ENCODE measurements around the gene TBL1XR1.

The TBL1XR1 gene

GRCh38 chr3:177084616-177085015 lies 112.7 kb downstream of the TBL1XR1 start:
- ChIA-PET CTCF (no interaction called here), POLR2A (ENCODE audit: low non-redundant PET) (no interaction called here)
- TF ChIP-seq CTCF (conservative IDR thresholded peaks at IDR 0.05; ENCODE audit: low read depth), result no peak
- H3K27ac ChIP-seq, result no peak overlapping the region
- no peak for DNase-seq (ENCODE audit: low spot score)

GRCh38 chr3:177080122-177080521 lies 117.2 kb downstream of the TBL1XR1 start:
- ChIA-PET CTCF (no interaction called here), POLR2A (ENCODE audit: low non-redundant PET) (interaction anchor here (0.6 kb wide), 1 partner anchor 116 kb away, joined by 5 read pairs; no protein-coding TSS in a partner anchor)
- no peak for TF ChIP-seq CTCF (conservative IDR thresholded peaks at IDR 0.05; ENCODE audit: low read depth)
- no peak overlapping the region for H3K27ac ChIP-seq
- DNase-seq (ENCODE audit: low spot score), result no peak

GRCh38 chr3:177079684-177080083 lies 117.6 kb downstream of the TBL1XR1 start:
- no peak for TF ChIP-seq CTCF (conservative IDR thresholded peaks at IDR 0.05; ENCODE audit: low read depth)
- no peak for DNase-seq (ENCODE audit: low spot score)
- H3K27ac ChIP-seq, result no peak overlapping the region
- CTCF ChIA-PET, result no interaction called here
- POLR2A ChIA-PET (ENCODE audit: low non-redundant PET), result interaction anchor here (0.6 kb wide), 1 partner anchor 117 kb away, joined by 5 read pairs; no protein-coding TSS in a partner anchor

DNA sequence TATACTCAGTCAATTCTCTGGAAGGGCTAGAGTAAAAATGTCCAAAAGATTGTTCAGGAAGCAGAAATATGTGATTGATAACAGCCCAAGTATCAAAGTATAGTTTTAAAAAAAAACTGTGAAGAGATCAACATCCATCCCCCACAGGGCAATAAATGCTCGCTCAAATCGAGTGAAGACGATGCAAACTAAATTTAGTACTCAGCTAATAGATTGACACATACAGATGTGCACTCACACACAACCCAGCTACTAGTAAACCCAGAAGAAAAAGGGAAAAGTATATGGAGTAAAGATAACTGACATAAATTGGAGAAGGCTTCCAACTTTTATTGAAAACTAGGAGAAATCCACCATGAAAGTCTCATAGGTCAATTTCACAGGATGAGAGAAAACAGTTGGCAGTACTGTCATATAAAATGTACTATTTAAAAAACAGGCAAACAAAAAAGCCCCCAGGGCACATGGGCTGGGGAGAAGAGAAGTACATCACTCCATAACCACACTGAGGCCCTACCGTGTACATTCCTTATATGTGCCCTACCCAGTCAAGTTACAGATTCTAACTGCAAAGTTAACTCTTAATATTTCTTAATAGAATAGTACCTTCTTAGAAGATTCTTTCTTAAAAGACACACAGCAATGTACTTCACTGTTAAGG lies 125.7 kb downstream of the TBL1XR1 start:
- POLR2A ChIA-PET (ENCODE audit: low non-redundant PET), result no interaction called here
- TF ChIP-seq CTCF (conservative IDR thresholded peaks at IDR 0.05; ENCODE audit: low read depth), result no peak
- DNase-seq (ENCODE audit: low spot score), result peak; percentile 21
- H3K27ac ChIP-seq, result no peak overlapping the region
- CTCF ChIA-PET, result interaction anchor here (0.6 kb wide), 1 partner anchor 87 kb away, joined by 4 read pairs; no protein-coding TSS in a partner anchor

DNA sequence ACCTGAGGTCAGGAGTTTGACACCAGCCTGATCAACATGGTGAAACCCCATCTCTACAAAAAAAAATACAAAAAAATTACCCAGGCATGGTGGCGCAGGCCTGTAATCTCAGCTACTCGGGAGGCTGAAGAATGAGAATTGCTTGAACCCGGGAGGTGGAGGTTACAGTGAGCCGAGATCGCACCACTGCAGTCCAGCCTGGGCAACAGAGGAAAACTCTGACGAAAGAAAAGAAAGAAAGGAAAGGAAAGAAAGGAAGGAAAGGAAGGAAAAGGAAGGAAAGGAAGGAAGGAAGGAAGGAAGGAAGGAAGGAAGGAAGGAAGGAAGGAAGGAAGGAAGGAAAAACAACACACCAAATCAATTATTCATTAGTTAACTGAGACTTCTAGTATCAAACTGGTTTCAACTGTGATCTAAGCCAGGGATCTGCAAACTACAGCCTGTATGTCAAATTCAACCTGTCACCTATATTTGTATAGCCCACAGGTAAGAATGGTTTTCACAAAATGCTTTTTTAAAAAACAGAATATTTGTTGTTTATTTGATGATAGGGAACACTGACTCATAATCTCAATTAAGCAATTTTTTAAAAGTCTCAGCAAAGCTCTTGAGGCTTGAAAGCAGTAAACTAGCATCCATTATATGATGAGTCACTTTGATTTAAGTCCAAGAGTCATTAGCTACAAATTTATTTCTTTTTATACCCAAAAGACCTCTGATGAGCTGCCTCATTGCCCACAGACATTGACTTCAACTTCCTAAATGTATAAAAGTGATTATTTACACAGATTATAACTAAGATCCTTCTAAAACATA lies 127.6 kb downstream of the TBL1XR1 start:
- no peak for TF ChIP-seq CTCF (conservative IDR thresholded peaks at IDR 0.05; ENCODE audit: low read depth)
- POLR2A ChIA-PET (ENCODE audit: low non-redundant PET), result no interaction called here
- DNase-seq (ENCODE audit: low spot score), result peak; percentile 8
- CTCF ChIA-PET, result interaction anchor here (0.6 kb wide), 1 partner anchor 55 kb away, joined by 3 read pairs; no protein-coding TSS in a partner anchor
- no peak overlapping the region for H3K27ac ChIP-seq

DNA sequence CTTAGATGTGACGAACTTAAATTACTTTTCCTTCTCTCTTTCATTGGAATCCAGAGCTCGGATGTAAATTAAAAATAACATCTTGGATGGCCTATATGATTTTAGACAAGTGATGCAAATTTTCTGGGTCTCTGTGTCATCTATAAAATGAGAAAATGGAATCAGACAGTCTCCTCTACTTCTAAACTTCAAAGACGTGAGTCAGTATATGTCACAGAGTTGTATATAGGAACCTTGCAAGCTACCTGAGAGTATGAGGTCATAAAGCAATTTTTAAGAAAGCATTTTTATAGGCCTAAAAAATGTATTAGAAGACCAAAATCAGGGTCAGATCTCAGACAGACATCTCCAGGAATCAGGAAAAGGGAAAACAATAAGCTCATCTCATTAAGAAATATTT lies 128.3 kb downstream of the TBL1XR1 start:
- POLR2A ChIA-PET (ENCODE audit: low non-redundant PET), result no interaction called here
- CTCF ChIA-PET, result interaction anchor here (0.7 kb wide), 1 partner anchor 37 kb away, joined by 3 read pairs; no protein-coding TSS in a partner anchor
- no peak overlapping the region for H3K27ac ChIP-seq
- no peak for DNase-seq (ENCODE audit: low spot score)
- TF ChIP-seq CTCF (conservative IDR thresholded peaks at IDR 0.05; ENCODE audit: low read depth), result no peak
